GM12873 (cell line): ENCODE measurements around the gene ITSN1.

Experiments
- TF ChIP-seq, protein P1 (sequence below): IDR thresholded peaks from 2 replicates; pipeline ENCODE4 v1.5.1; 2012; ENCODE audit warnings: low read depth, mild to moderate bottlenecking, moderate library complexity, low read length, control low read depth; ENCODE audit not compliant: insufficient read depth; ENCODE audit errors: missing control alignments

Gene ITSN1

DNA sequence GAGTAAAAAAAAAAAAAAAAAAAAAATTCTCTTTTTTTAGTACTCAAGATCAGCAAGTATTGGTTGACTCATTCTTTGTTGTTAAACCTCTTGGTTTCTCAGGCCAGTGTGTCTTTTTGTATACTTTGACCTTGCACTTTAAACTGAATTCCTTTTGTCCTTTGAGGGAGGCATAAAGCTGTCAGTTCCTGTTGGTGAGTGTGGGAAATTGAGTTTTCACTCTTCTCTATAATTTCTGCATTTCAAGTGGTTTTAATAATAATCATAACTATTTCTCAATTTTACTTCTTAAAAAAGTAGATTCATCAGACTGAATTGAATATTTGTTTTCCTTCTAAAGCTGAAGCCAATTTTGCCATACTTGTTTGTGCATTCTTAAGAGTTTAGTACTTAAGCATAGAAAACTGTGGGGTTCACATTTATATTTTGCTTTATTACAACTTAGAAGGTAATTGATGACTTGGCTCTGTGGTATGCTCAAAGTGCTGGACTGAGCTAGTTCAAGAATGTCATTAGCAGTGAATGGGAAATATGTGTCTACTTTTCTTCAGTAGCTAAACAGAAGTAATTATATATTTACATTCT is 43.4 kb downstream of the ITSN1 start:
- TF ChIP-seq, protein P1, sequence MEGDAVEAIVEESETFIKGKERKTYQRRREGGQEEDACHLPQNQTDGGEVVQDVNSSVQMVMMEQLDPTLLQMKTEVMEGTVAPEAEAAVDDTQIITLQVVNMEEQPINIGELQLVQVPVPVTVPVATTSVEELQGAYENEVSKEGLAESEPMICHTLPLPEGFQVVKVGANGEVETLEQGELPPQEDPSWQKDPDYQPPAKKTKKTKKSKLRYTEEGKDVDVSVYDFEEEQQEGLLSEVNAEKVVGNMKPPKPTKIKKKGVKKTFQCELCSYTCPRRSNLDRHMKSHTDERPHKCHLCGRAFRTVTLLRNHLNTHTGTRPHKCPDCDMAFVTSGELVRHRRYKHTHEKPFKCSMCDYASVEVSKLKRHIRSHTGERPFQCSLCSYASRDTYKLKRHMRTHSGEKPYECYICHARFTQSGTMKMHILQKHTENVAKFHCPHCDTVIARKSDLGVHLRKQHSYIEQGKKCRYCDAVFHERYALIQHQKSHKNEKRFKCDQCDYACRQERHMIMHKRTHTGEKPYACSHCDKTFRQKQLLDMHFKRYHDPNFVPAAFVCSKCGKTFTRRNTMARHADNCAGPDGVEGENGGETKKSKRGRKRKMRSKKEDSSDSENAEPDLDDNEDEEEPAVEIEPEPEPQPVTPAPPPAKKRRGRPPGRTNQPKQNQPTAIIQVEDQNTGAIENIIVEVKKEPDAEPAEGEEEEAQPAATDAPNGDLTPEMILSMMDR: no peak

DNA sequence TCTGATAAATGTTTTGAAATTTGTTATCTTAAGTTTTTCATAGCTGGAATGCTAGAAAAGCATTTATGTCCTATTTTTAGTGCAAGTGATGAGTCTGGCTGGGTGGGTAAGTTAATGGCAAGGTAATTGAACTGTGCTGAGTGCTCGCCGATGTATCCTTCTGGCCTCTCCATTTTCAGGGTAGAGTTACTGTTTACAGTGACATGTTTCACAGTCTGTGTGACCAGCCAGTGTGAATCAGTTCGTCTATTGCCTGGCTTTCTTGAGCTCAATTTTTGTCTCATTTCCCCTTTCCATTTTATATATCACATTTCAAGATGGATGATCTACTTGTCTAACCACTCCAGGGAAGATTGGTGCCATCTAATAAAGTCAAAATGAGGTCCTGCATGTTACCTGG is 44.1 kb downstream of the ITSN1 start:
- TF ChIP-seq, protein P1: no peak

DNA sequence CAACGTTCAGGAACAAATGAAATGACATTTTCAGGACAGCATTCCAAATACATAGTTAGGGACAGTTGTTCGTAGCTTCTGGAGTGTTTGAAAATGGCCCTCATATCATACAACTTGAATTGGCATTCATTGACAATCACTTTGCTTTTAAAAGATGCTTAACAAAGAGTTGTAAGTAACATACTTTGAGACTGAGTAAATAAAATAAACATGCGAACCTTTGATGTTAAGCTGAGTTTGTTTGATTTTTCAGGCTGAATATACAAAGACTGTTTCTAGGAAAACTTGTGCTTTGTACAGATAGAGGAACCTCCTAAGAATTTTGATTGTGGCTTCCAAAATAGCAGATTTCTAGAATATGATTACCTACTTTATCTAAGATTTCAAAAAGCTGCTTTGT is 45.3 kb downstream of the ITSN1 start:
- TF ChIP-seq, protein P1: no peak

DNA sequence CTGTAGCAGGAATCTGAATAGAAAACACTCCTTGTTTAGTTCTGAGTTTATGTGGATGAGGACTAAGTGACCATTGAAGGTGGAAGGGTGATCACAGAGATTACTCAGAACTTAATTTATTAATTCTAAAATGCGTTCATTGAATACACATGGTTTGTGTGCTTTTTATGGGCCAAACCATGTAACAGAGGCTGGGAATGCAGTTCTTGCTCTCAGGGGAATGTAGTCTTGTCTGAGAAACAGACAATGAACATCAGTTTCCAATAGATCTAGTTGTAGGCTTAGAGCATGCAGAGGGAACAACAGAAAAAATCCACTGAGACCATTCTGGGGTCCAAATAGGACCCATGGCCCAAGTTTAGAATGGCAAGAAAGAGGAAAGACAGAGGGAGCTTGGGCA is 46.1 kb downstream of the ITSN1 start:
- TF ChIP-seq, protein P1: no peak

DNA sequence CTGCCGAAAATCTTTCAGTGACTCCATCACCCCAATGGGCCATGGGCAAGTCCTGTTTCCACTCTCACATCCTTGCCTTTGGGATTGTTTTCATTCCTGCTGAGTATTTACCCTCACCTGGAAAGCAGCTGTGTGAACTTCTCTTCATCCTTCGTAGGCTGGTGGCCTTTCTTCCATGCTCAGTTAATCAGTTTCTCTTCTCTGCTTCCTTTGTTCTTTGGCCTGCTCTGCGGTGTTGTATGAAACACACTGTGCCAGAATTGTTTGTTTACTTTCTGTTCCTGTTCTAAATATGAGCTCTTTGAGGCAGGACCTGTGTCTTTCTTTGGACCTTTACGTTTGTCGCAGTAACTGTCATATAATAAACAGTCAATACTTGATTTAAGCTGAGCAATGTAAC is 48.6 kb downstream of the ITSN1 start:
- TF ChIP-seq, protein P1: no peak

DNA sequence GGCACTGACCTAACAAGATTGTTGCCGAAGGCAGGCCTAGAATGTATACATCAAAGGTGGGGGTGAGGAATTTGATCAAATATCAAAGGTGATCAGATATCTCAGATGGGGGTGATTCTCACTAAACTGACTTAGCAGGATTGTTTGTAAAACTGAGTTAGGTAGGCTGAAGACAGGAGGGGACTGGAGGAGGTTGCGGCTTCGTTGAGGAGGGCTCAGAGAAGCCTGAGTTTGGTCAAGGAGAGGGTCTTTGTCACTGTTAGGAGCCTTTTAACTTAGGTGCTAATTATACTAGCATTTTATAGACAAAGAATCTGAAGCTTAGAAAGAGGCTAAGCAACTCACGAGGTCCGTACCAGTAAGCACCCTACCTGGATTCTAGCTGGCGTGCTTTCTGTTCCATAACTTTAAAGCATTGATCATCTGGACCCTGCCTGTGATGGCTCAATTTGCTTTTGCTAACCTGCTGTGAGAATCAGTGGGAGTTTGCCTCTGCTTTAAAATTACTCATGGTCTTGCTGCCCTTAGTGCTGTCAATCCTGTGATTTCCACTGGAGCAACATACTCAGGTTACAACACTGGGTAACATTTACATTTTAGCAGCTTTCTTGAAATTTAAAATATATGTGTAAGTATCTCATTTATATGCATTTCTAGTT is 49.8 kb downstream of the ITSN1 start:
- TF ChIP-seq, protein P1: no peak

DNA sequence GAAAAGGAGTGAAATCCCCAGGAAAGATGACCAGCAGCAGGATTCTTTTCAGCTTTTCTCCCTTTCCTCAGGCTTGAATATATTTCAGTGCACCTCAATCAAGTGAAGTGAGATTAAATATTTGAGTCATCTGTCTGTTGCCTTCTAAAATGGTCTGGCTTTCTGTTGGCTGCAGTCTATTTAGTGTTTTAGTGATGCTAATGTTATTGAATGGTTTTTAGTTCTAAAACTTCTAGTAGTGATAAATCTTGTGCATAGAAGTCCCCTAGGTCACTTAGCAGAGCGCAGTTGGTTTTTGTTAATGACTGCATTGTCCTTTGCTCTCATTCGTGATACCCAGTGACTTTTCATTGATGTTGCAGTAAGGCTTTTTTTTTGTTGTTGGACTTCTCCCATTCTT is 53.5 kb downstream of the ITSN1 start:
- TF ChIP-seq, protein P1: no peak
